H1 (cell line): ENCODE data around the gene RPL7A. TPM values are rescaled to one million over a fixed set of nuclear protein-coding genes. Genes with fewer than 3 reads are reported as not detected.

Experiments
- CTCF ChIA-PET: fragments of 300-600 bp; sonication (Branson Sonifier 250); formaldehyde crosslinking; loops from one replicate; lab custom pipeline; 2021; ENCODE audit not compliant: partially characterized antibody; lab: Charles Lee
- POLR2A ChIA-PET: fragments of 300-600 bp; sonication (Branson Sonifier 250); formaldehyde crosslinking; loops from one replicate; lab custom pipeline; 2021; ENCODE audit warnings: inconsistent platforms; ENCODE audit not compliant: partially characterized antibody; lab: Charles Lee
- DNase-seq, 2 experiments: peaks; one replicate each; pipeline versions ENCODE4 v3.0.0 to v3.0.0-alpha.2; 2010 to 2022; ENCODE audit warnings: low spot score in 2 of 2, low read depth in 1 of 2, mixed read lengths in 1 of 2
- FAIRE-seq: peaks from 2 replicates; lab custom pipeline; 2011; peaks lifted over from hg19 to GRCh38; lab: Jason Lieb, UNC
- H2AFZ ChIP-seq: 2 replicates; pipeline ENCODE4 v1.8.1; 2012; ENCODE audit warnings: low read length, inconsistent platforms
- H2AK5ac ChIP-seq: 2 replicates; pipeline ENCODE4 v1.6.1; 2013; ENCODE audit warnings: low read depth, low read length
- H2BK120ac ChIP-seq: replicated peaks from 2 replicates; pipeline ENCODE3; 2013; ENCODE audit warnings: low read depth, low read length, inconsistent platforms
- H2BK12ac ChIP-seq: 2 replicates; pipeline ENCODE4 v1.6.1; 2013; ENCODE audit warnings: low read depth, low read length
- H2BK15ac ChIP-seq: 2 replicates; pipeline ENCODE4 v1.6.1; 2013; ENCODE audit warnings: low read length
- H2BK20ac ChIP-seq: 2 replicates; pipeline ENCODE4 v1.6.1; 2013; ENCODE audit warnings: low read length
- H2BK5ac ChIP-seq: 2 replicates; pipeline ENCODE4 v1.6.1; 2013; ENCODE audit warnings: low read depth, low read length
- H3K14ac ChIP-seq: 2 replicates; pipeline ENCODE4 v1.6.1; 2013; ENCODE audit warnings: inconsistent platforms; ENCODE audit not compliant: insufficient read length
- H3K18ac ChIP-seq: 2 replicates; pipeline ENCODE4 v1.6.1; 2013; ENCODE audit warnings: low read length; ENCODE audit errors: extremely low read depth
- H3K23ac ChIP-seq: 2 replicates; pipeline ENCODE4 v1.6.1; 2013; ENCODE audit warnings: inconsistent platforms; ENCODE audit not compliant: insufficient read length
- H3K23me2 ChIP-seq: 2 replicates; pipeline ENCODE4 v1.6.1; 2013; ENCODE audit warnings: low read depth, low read length
- H3K27ac ChIP-seq: 2 replicates; pipeline ENCODE4 v1.6.1; 2011; ENCODE audit warnings: low read depth, low read length, inconsistent platforms
- H3K27me3 ChIP-seq, 4 experiments: replicated peaks in 1 of 4; 1 replicate in 1 of 4; 2 replicates in 3 of 4; pipeline versions ENCODE4 v1.6.1 to v1.8.1; 2011 to 2013; ENCODE audit warnings: low read length in 3 of 4, mild to moderate bottlenecking in 3 of 4, inconsistent platforms in 2 of 4, mixed read lengths in 2 of 4, moderate library complexity in 1 of 4; ENCODE audit not compliant: control insufficient read depth in 3 of 4, insufficient read depth in 3 of 4; ENCODE audit errors: extremely low read depth in 1 of 4
- H3K36me3 ChIP-seq, 4 experiments: 2 replicates each; pipeline versions ENCODE4 v1.6.1 to v1.8.1; 2011 to 2013; ENCODE audit warnings: mild to moderate bottlenecking in 4 of 4, low read length in 3 of 4, moderate library complexity in 2 of 4, control low read depth in 1 of 4, inconsistent platforms in 1 of 4; ENCODE audit not compliant: insufficient read depth in 4 of 4, control insufficient read depth in 2 of 4
- H3K4ac ChIP-seq: replicated peaks from 2 replicates; pipeline ENCODE3; 2013; ENCODE audit warnings: low read length, low read depth, mixed read lengths, inconsistent platforms; ENCODE audit not compliant: insufficient read length
- H3K4me1 ChIP-seq, 4 experiments: replicated peaks in 1 of 4; 1 replicate in 1 of 4; 2 replicates in 3 of 4; pipeline versions ENCODE4 v1.6.1 to v1.8.1; 2011 to 2013; ENCODE audit warnings: low read length in 3 of 4, inconsistent platforms in 2 of 4, mixed read lengths in 1 of 4; ENCODE audit not compliant: insufficient read depth in 4 of 4, control insufficient read depth in 3 of 4
- H3K4me2 ChIP-seq, 2 experiments: 2 replicates each; pipeline versions ENCODE4 v1.6.1 to v1.8.1; 2011 to 2013; ENCODE audit warnings: low read depth in 2 of 2, low read length in 2 of 2, control low read depth in 1 of 2, inconsistent platforms in 1 of 2, mild to moderate bottlenecking in 1 of 2; ENCODE audit not compliant: insufficient read depth in 1 of 2
- H3K4me3 ChIP-seq, 4 experiments: fragments of 200-600, 300-600 bp in 1 of 4; sonication (generic), shearing (Covaris generic), sonication (Bioruptor Twin) in 1 of 4; 2 replicates each; pipeline versions ENCODE4 v1.5.1 to v1.8.1; 2011 to 2016; ENCODE audit warnings: low read length in 4 of 4, low read depth in 3 of 4, control low read depth in 2 of 4, inconsistent platforms in 2 of 4, mild to moderate bottlenecking in 2 of 4, mixed read lengths in 1 of 4, moderate library complexity in 1 of 4; ENCODE audit not compliant: insufficient read depth in 2 of 4; ENCODE audit errors: extremely low read depth in 1 of 4
- H3K56ac ChIP-seq: replicated peaks from 2 replicates; pipeline ENCODE3; 2013; ENCODE audit warnings: low read depth, mild to moderate bottlenecking, mixed read lengths, low read length, inconsistent platforms; ENCODE audit not compliant: insufficient read length
- H3K79me1 ChIP-seq: 2 replicates; pipeline ENCODE4 v1.6.1; 2013; ENCODE audit warnings: low read depth, low read length, control low read depth
- H3K79me2 ChIP-seq, 2 experiments: 2 replicates each; pipeline versions ENCODE4 v1.6.1 to v1.8.1; 2012 to 2013; ENCODE audit warnings: low read length in 2 of 2, mild to moderate bottlenecking in 2 of 2, inconsistent platforms in 1 of 2; ENCODE audit not compliant: insufficient read depth in 2 of 2, control insufficient read depth in 1 of 2
- H3K9ac ChIP-seq, 4 experiments: replicated peaks in 1 of 4; 1 replicate in 1 of 4; 2 replicates in 3 of 4; pipeline versions ENCODE4 v1.6.1 to v1.8.1; 2011 to 2013; ENCODE audit warnings: low read depth in 3 of 4, low read length in 3 of 4, control low read depth in 2 of 4, mild to moderate bottlenecking in 2 of 4, moderate library complexity in 2 of 4, inconsistent platforms in 1 of 4; ENCODE audit errors: extremely low read depth in 1 of 4
- H3K9me3 ChIP-seq, 2 experiments: 2 replicates each; pipeline versions ENCODE4 v1.6.1 to v1.8.1; 2012 to 2013; ENCODE audit warnings: mild to moderate bottlenecking in 2 of 2, moderate library complexity in 2 of 2, control low read depth in 1 of 2, inconsistent platforms in 1 of 2, low read depth in 1 of 2, low read length in 1 of 2, mixed read lengths in 1 of 2; ENCODE audit not compliant: insufficient read depth in 2 of 2
- H4K20me1 ChIP-seq, 2 experiments: replicated peaks in 1 of 2; 2 replicates each; pipeline versions ENCODE3 to v1.8.1; 2011 to 2013; ENCODE audit warnings: inconsistent platforms in 2 of 2, low read length in 2 of 2, mild to moderate bottlenecking in 1 of 2; ENCODE audit not compliant: insufficient read depth in 2 of 2, control insufficient read depth in 1 of 2
- H4K5ac ChIP-seq: 2 replicates; pipeline ENCODE4 v1.6.1; 2013; ENCODE audit warnings: low read length, low read depth, mixed read lengths, inconsistent platforms; ENCODE audit not compliant: insufficient read length
- H4K8ac ChIP-seq: 2 replicates; pipeline ENCODE4 v1.8.0; 2013; ENCODE audit warnings: mild to moderate bottlenecking, moderate library complexity, low read length, inconsistent platforms; ENCODE audit not compliant: insufficient read depth; ENCODE audit errors: extremely low read depth
- H4K91ac ChIP-seq: replicated peaks from 2 replicates; pipeline ENCODE3; 2013; ENCODE audit warnings: low read length, mixed read lengths, inconsistent platforms; ENCODE audit not compliant: insufficient read length
- ASH2L ChIP-seq: fragments of 200-600, 300-600 bp; sonication (generic); IDR thresholded peaks from one replicate; pipeline ENCODE4 v1.7.1; 2017; ENCODE audit warnings: low read length
- BACH1 ChIP-seq: IDR thresholded peaks from 2 replicates; pipeline ENCODE4 v1.6.1; 2012; ENCODE audit warnings: low read length, improper control_type of control experiment
- CREB1 ChIP-seq: IDR thresholded peaks from 2 replicates; pipeline ENCODE4 v1.6.1; 2012; ENCODE audit warnings: inconsistent platforms
- HDAC2 ChIP-seq, 2 experiments: fragments of 300-600 bp in 1 of 2; sonication (generic) in 1 of 2; IDR thresholded peaks; 2 replicates each; pipeline ENCODE4 v1.6.1; 2011 to 2012; ENCODE audit warnings: low read depth in 2 of 2, low read length in 2 of 2, mild to moderate bottlenecking in 2 of 2, moderate library complexity in 2 of 2, borderline replicate concordance in 1 of 2, inconsistent platforms in 1 of 2
- MAX ChIP-seq: IDR thresholded peaks from 2 replicates; pipeline ENCODE4 v1.6.1; 2012; ENCODE audit warnings: inconsistent platforms
- NANOG ChIP-seq: IDR thresholded peaks from 2 replicates; pipeline ENCODE4 v1.6.1; 2011; ENCODE audit warnings: low read length, low read depth, mild to moderate bottlenecking, inconsistent platforms; ENCODE audit not compliant: insufficient read depth, poor library complexity, severe bottlenecking
- POLR2AphosphoS5 ChIP-seq: IDR thresholded peaks from 2 replicates; pipeline ENCODE4 v1.6.1; 2011; ENCODE audit warnings: low read depth, low read length
- RAD21 ChIP-seq, 2 experiments: IDR thresholded peaks in 1 of 2; conservative IDR thresholded peaks in 1 of 2; 2 replicates each; pipeline ENCODE4 v1.6.1; 2011; ENCODE audit warnings: low read depth in 2 of 2, low read length in 2 of 2, improper control_type of control experiment in 1 of 2, inconsistent platforms in 1 of 2, mild to moderate bottlenecking in 1 of 2, moderate library complexity in 1 of 2
- RBBP5 ChIP-seq: IDR thresholded peaks from 2 replicates; pipeline ENCODE4 v1.7.1; 2012; ENCODE audit warnings: low read depth, mild to moderate bottlenecking, inconsistent platforms, low read length, moderate library complexity, borderline replicate concordance
- RFX5 ChIP-seq: IDR thresholded peaks from 2 replicates; pipeline ENCODE4 v1.6.1; 2011; ENCODE audit warnings: low read depth, low read length, improper control_type of control experiment, borderline replicate concordance
- SP1 ChIP-seq: IDR thresholded peaks from 2 replicates; pipeline ENCODE4 v1.6.1; 2011; ENCODE audit warnings: low read depth, low read length
- SP2 ChIP-seq: IDR thresholded peaks from 2 replicates; pipeline ENCODE4 v1.6.1; 2012; ENCODE audit warnings: mild to moderate bottlenecking, low read length, inconsistent platforms
- TAF7 ChIP-seq: optimal IDR thresholded peaks from 2 replicates; pipeline ENCODE3; 2011; ENCODE audit warnings: low read depth, mild to moderate bottlenecking, inconsistent platforms, low read length, moderate library complexity, borderline replicate concordance
- TBP ChIP-seq: IDR thresholded peaks from 2 replicates; pipeline ENCODE4 v1.6.1; 2011; ENCODE audit warnings: low read depth, low read length, improper control_type of control experiment
- WGBS, 2 experiments: shearing (Covaris generic) in 1 of 2; methylation state at CpG; one replicate each; pipeline versions ENCODE4 v1.1.6 to v1.1.7; 2013 to 2015; ENCODE audit warnings: low lambda C conversion rate in 2 of 2, mixed read lengths in 2 of 2, inconsistent platforms in 1 of 2, low coverage in 1 of 2, missing lambda C conversion rate in 1 of 2; ENCODE audit not compliant: insufficient replicate concordance in 2 of 2, insufficient coverage in 1 of 2, insufficient read length in 1 of 2; ENCODE audit errors: extremely low coverage in 1 of 2, missing lambda C conversion rate in 1 of 2; 5-methylcytosine and 5-hydroxymethylcytosine counted together
- polyA plus RNA-seq, 7 experiments: library from polyadenylated mRNA; depleted of rRNA in 3 of 7; stranded (reverse) in 5 of 7; unstranded in 2 of 7; fragments of >200 nt in 5 of 7; fragments of 200-250 nt in 2 of 7; gene quantifications; 1 replicate in 5 of 7; 2 replicates in 1 of 7; 4 replicates in 1 of 7; pipeline versions ENCODE4 v1.2.1 to v1.2.3, GENCODE V29; 2011 to 2013; ENCODE audit warnings: missing spikeins in 2 of 7, mixed read lengths in 2 of 7
- total RNA-seq: library from RNA; stranded (reverse); fragmentation: NEBNext Ultra II Directional; extraction: Animal tissue kit (Norgen Biotek cat#: 25700); gene quantifications from 2 replicates; pipeline ENCODE4 v1.2.1, GENCODE V29; 2021

The RPL7A gene
- total and polyA plus RNA-seq, 2 of the 8 experiments (the other 6 are each of a cell fraction or from before 2014, with no cell fraction given) = 2,578 to 2,783 TPM

DNA sequence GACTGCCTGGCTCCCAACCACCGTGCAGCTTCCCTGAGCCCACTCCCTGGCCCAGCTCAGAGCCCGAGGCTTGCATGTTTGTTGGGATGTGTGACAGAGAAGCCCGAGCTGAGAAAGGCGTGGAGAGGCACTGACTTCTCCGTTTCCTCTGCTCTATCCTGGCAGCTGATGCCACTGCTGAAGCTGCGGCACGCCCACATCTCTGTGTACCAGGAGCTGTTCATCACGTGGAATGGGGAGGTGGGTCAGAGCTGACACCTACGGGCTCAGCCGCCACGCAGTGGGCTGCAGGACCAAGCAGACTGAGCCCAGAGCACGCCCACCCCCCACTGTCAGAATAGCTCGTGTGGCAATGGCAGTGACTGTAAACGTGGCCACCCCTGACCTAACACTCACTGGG is 37.4 kb downstream of the RPL7A start:
- Histone ChIP-seq H3K27me3 (peaks cover 0 to 2% (median 0%) of the 10 kb centered on the region in 4 experiments; a peak in 1 of 7 replicates), H3K4me1 (no peaks in the 10 kb centered on the region; a peak in 1 of 7 replicates), H2AFZ (no peak overlapping the region), H2AK5ac (no peak overlapping the region), H3K27ac (no peak overlapping the region), H4K91ac (no peak overlapping the region), H4K20me1 (peaks cover 0 to 15% of the 10 kb centered on the region in 2 experiments), H3K4me2 (no peak overlapping the region), H2BK15ac (no peak overlapping the region), H2BK5ac (no peak overlapping the region), H3K56ac (no peak overlapping the region), H2BK12ac (no peak overlapping the region), H3K14ac (no peak overlapping the region), H2BK120ac (no peak overlapping the region), H3K23ac (no peak overlapping the region), H2BK20ac (no peak overlapping the region), H3K9me3 (peaks cover 0 to 11% of the 10 kb centered on the region in 2 experiments; a peak in 2 of 4 replicates), H3K23me2 (peaks cover 16% of the 10 kb centered on the region; the same call in 1 of the 2 replicates), H3K4me3 (no peak overlapping the region), H3K79me1 (no peaks in the 10 kb centered on the region), H3K18ac (no peak overlapping the region), H3K9ac (no peak overlapping the region), H3K36me3 (no peaks in the 10 kb centered on the region; a peak in 1 of 8 replicates), H3K79me2 (no peaks in the 10 kb centered on the region), H4K5ac (no peak overlapping the region), H3K4ac (no peak overlapping the region), H4K8ac (no peak overlapping the region)
- POLR2A ChIA-PET = interaction anchor here (1.0 to 1.6 kb wide), 5 partner anchors 11 to 37 kb away, joined by 3 to 5 read pairs (median 3); partner anchors contain the start of genes MED22, REXO4 and RPL7A
- CTCF ChIA-PET = interaction anchor here (0.5 to 4.7 kb wide), 5 partner anchors 11 to 111 kb away, joined by 3 to 52 read pairs (median 4); no protein-coding TSS in a partner anchor
- no peak for FAIRE-seq
- DNase-seq = no peak
- TF ChIP-seq SP2 (no peak), TBP (no peak), ASH2L (no peak), MAX (no peak), BACH1 (no peak), CREB1 (no peak), HDAC2 (IDR thresholded peaks at IDR 0.05; ENCODE audit: borderline replicate concordance in 1 of 2, low read depth in 2 of 2, low read length in 2 of 2) (no peak), POLR2AphosphoS5 (no peak), RAD21 (IDR thresholded peaks at IDR 0.05 in 1 of 2, conservative IDR thresholded peaks at IDR 0.05 in 1 of 2; ENCODE audit: low read depth in 2 of 2, low read length in 2 of 2) (no peak), RFX5 (no peak), TAF7 (no peak), SP1 (no peak), NANOG (no peak), RBBP5 (no peak)
- WGBS, 2 experiments = 83% methylated on average over 13 of the region's 14 CpGs; no CpG with 5 or more reads in 1 of the 2 experiments
